ENCODE results near the gene DDIAS. TPM values are rescaled to one million over a fixed set of nuclear protein-coding genes. Genes with fewer than 3 reads are reported as not detected.

The DDIAS gene
- total and polyA plus RNA-seq, 7 experiments from 2014 or later, result 0.25 to 12.7 (median 1.1) TPM

DNA sequence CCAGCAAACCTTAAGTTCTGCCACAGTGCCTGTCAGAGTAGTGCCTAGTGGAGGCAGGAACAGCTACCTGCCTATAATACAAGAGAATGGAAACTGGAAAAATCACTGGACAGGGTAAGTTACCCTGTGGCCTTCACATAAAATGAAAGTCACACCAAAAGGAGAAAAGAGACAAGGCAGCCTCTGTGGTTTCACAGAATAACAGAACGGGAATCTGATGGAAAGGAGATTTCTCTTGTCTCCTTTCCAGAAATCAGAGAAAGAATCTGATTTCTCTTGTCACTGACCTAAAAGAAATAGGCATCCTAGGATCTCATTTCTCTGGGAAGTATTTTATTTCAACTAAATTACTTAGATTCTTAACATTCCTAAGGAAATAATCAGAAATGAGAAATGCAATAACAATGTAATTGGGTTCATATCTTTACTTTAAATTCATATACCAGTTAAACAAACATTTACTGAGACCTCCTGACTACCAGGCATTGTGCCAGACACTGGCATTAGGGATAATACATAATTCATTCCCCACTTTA, 42.9 kb upstream of the DDIAS start:
- H3K27ac Mint-ChIP-seq, result no peak overlapping the region
- no peak overlapping the region for H3K4me3 ChIP-seq (ENCODE audit: low read length)
- no peak for DNase-seq
- H3K4me1 Mint-ChIP-seq, result peaks cover 0 to 7% (median 4%) of the 10 kb centered on the region in 7 donors
- no peak for ATAC-seq
- no peaks in the 10 kb centered on the region for H3K36me3 ChIP-seq (ENCODE audit: control insufficient read depth in 2 of 3, insufficient read depth in 3 of 3, low read length in 3 of 3)
- H3K4me1 ChIP-seq (ENCODE audit: control insufficient read depth in 2 of 2, insufficient read depth in 2 of 2, low read length in 2 of 2), result no peaks in the 10 kb centered on the region
- POLR2A ChIA-PET, result interaction anchor here (0.6 kb wide), 1 partner anchor 299 kb away, joined by 3 read pairs; no protein-coding TSS in a partner anchor
- no peaks in the 10 kb centered on the region for H3K9me3 Mint-ChIP-seq
- no peak overlapping the region for H3K4me3 Mint-ChIP-seq
- H3K36me3 Mint-ChIP-seq, result peaks cover 0 to 17% (median 5%) of the 10 kb centered on the region in 5 donors
- H3K27ac ChIP-seq (ENCODE audit: low read depth, low read length), result no peak overlapping the region
- H3K27me3 ChIP-seq (ENCODE audit: control insufficient read depth in 2 of 2, insufficient read depth in 2 of 2, low read length in 2 of 2), result no peaks in the 10 kb centered on the region
- H3K27me3 Mint-ChIP-seq, result peaks cover 0 to 4% (median 0%) of the 10 kb centered on the region in 5 donors
- CTCF ChIA-PET, result interaction anchor here (1.7 to 2.8 kb wide), 2 partner anchors 9 to 140 kb away, joined by 6 to 13 read pairs; no protein-coding TSS in a partner anchor
- intact Hi-C loops (cut with micrococcal nuclease), result no loop called here
- H3K9me3 ChIP-seq (ENCODE audit: control insufficient read depth in 2 of 3, low read length in 3 of 3), result no peaks in the 10 kb centered on the region

DNA sequence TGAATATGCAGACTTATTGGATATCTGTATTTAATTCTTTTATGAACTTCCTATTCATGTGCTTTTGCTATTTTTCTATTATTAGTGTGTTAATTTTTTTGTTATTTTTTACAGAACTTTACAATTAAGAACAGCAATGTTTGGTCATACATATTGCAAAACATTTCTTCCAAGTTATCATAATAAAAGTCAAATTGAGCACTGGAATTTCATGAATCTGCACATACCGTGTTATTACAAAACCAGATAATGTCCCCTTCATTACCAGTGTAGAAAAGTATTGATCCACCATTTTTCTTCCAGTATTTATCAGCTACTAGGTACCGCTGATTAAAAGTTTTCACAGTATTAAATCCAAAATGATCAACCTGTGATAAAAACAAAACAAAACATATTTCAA, 41.8 kb upstream of the DDIAS start:
- intact Hi-C loops (cut with micrococcal nuclease), result no loop called here
- Mint-ChIP-seq H3K9me3 (no peaks in the 10 kb centered on the region), H3K27ac (no peak overlapping the region), H3K4me3 (no peak overlapping the region), H3K36me3 (peaks cover 0 to 17% (median 5%) of the 10 kb centered on the region in 5 donors), H3K4me1 (peaks cover 0 to 2% (median 0%) of the 10 kb centered on the region in 7 donors), H3K27me3 (peaks cover 0 to 4% (median 0%) of the 10 kb centered on the region in 5 donors)
- Histone ChIP-seq H3K4me1 (ENCODE audit: control insufficient read depth in 2 of 2, insufficient read depth in 2 of 2, low read length in 2 of 2) (no peaks in the 10 kb centered on the region), H3K4me3 (ENCODE audit: low read length) (no peak overlapping the region), H3K27ac (ENCODE audit: low read depth, low read length) (no peak overlapping the region), H3K36me3 (ENCODE audit: control insufficient read depth in 2 of 3, insufficient read depth in 3 of 3, low read length in 3 of 3) (no peaks in the 10 kb centered on the region), H3K27me3 (ENCODE audit: control insufficient read depth in 2 of 2, insufficient read depth in 2 of 2, low read length in 2 of 2) (no peaks in the 10 kb centered on the region), H3K9me3 (ENCODE audit: control insufficient read depth in 2 of 3, low read length in 3 of 3) (no peaks in the 10 kb centered on the region)
- CTCF ChIA-PET, result interaction anchor here (1.7 to 2.8 kb wide), 2 partner anchors 8 to 142 kb away, joined by 6 to 13 read pairs; no protein-coding TSS in a partner anchor
- POLR2A ChIA-PET, result no interaction called here
- DNase-seq (no peak), ATAC-seq (no peak)

DNA sequence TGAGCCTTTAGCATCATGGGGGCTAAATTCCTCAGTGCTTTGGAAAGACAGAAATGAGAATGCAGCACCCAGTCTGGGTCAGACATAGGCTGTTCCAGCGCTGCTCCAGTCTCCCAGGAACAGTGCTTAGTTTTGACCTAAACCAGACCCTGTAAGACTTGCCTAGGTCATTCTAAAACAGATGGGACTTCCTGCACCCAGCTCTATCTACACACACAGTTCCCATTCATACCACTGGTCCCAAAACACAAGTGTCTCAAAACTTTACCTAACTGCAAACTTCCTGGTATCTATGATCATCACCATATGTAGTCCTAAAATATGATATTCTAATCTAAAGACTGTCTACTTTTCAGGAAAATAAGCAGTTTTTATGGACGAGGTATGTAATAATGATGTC, 39.2 kb upstream of the DDIAS start:
- peaks cover 0 to 4% (median 0%) of the 10 kb centered on the region in 5 donors for H3K27me3 Mint-ChIP-seq
- POLR2A ChIA-PET, result interaction anchor here (1.1 kb wide), 1 partner anchor 294 kb away, joined by 4 read pairs; no protein-coding TSS in a partner anchor
- CTCF ChIA-PET, result interaction anchor here (1.0 to 1.5 kb wide), 4 partner anchors 9 to 145 kb away, joined by 3 to 7 read pairs (median 4); no protein-coding TSS in a partner anchor

DNA sequence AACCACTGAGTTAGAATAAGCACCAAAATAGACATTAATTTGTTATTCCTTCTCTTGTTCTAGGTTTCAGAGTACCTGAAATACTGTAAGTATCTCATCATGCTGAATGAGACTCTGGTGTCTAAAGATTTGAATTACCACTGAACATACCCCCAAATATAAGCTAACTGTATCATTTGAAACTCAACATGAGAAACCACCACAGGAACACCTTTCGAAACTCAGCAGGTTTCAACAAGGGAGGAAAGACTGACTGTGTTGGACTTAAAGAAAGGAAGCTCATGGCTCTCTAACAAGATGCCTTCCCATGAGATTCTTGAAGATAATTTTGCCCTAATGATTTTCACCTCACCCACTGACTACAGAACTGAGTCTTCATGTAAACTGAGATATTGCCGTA, 38.3 kb upstream of the DDIAS start:
- Mint-ChIP-seq H3K27me3 (peaks cover 0 to 7% (median 0%) of the 10 kb centered on the region in 5 donors), H3K36me3 (peaks cover 0 to 4% (median 0%) of the 10 kb centered on the region in 5 donors), H3K4me1 (peaks cover 0 to 7% (median 6%) of the 10 kb centered on the region in 7 donors), H3K4me3 (no peak overlapping the region), H3K9me3 (no peaks in the 10 kb centered on the region), H3K27ac (no peak overlapping the region)
- H3K9me3 ChIP-seq (ENCODE audit: control insufficient read depth in 2 of 3, low read length in 3 of 3), result no peaks in the 10 kb centered on the region
- H3K27me3 ChIP-seq (ENCODE audit: control insufficient read depth in 2 of 2, insufficient read depth in 2 of 2, low read length in 2 of 2), result no peaks in the 10 kb centered on the region
- no peak overlapping the region for H3K4me3 ChIP-seq (ENCODE audit: low read length)
- ATAC-seq (no peak), DNase-seq (no peak)
- ChIA-PET CTCF (interaction anchor here (0.5 to 1.5 kb wide), 6 partner anchors 10 to 227 kb away, joined by 3 to 7 read pairs (median 4); no protein-coding TSS in a partner anchor), POLR2A (interaction anchor here (1.1 kb wide), 1 partner anchor 293 kb away, joined by 4 read pairs; no protein-coding TSS in a partner anchor)
- intact Hi-C loops (cut with micrococcal nuclease), result no loop called here
- no peak overlapping the region for H3K27ac ChIP-seq (ENCODE audit: low read depth, low read length)
- H3K4me1 ChIP-seq (ENCODE audit: control insufficient read depth in 2 of 2, insufficient read depth in 2 of 2, low read length in 2 of 2), result peaks cover 0 to 4% of the 10 kb centered on the region in 2 donors
- no peaks in the 10 kb centered on the region for H3K36me3 ChIP-seq (ENCODE audit: control insufficient read depth in 2 of 3, insufficient read depth in 3 of 3, low read length in 3 of 3)

More for the DNA sequence above, 39.2 kb upstream of the DDIAS start:
- Mint-ChIP-seq H3K9me3 (no peaks in the 10 kb centered on the region), H3K36me3 (peaks cover 0 to 11% (median 0%) of the 10 kb centered on the region in 5 donors), H3K27ac (no peak overlapping the region), H3K4me3 (no peak overlapping the region), H3K4me1 (peaks cover 0 to 2% (median 2%) of the 10 kb centered on the region in 7 donors)
- Histone ChIP-seq H3K4me3 (ENCODE audit: low read length) (no peak overlapping the region), H3K9me3 (ENCODE audit: control insufficient read depth in 2 of 3, low read length in 3 of 3) (no peaks in the 10 kb centered on the region), H3K27ac (ENCODE audit: low read depth, low read length) (no peak overlapping the region), H3K4me1 (ENCODE audit: control insufficient read depth in 2 of 2, insufficient read depth in 2 of 2, low read length in 2 of 2) (peaks cover 0 to under 1% of the 10 kb centered on the region in 2 donors), H3K27me3 (ENCODE audit: control insufficient read depth in 2 of 2, insufficient read depth in 2 of 2, low read length in 2 of 2) (no peaks in the 10 kb centered on the region), H3K36me3 (ENCODE audit: control insufficient read depth in 2 of 3, insufficient read depth in 3 of 3, low read length in 3 of 3) (no peaks in the 10 kb centered on the region)
- intact Hi-C loops (cut with micrococcal nuclease), result no loop called here
- ATAC-seq, result no peak
- DNase-seq, result no peak

DNA sequence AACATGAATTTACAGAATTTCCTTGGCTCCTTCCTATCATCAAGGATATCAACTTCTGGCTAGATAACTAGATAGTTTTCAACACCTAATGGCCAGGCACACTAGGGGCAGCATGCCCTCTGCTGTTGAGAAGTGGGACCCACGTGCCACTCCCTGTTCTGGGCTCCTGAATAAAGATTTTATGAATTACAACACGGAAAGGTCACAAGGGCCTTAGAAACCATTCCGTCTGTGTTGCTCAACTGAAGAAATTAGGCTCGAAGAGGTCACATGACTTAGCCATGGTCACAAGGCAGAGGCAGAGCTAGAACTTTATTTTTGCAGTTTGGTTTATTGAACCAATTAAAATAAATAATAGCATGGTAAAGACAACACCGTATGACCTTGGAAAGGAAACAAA, 37.3 kb upstream of the DDIAS start:
- Mint-ChIP-seq H3K4me1 (peaks cover 0 to 7% (median 6%) of the 10 kb centered on the region in 7 donors), H3K9me3 (no peaks in the 10 kb centered on the region), H3K4me3 (no peak overlapping the region), H3K36me3 (no peaks in the 10 kb centered on the region), H3K27ac (no peak overlapping the region), H3K27me3 (peaks cover 0 to 7% (median 0%) of the 10 kb centered on the region in 5 donors)
- H3K4me1 ChIP-seq (ENCODE audit: control insufficient read depth in 2 of 2, insufficient read depth in 2 of 2, low read length in 2 of 2), result peaks cover 0 to 4% of the 10 kb centered on the region in 2 donors
- no peaks in the 10 kb centered on the region for H3K36me3 ChIP-seq (ENCODE audit: control insufficient read depth in 2 of 3, insufficient read depth in 3 of 3, low read length in 3 of 3)
- CTCF ChIA-PET, result interaction anchor here (1.0 to 1.6 kb wide), 2 partner anchors 133 to 144 kb away, joined by 3 to 4 read pairs; no protein-coding TSS in a partner anchor
- DNase-seq (peak in 6 of 9 donors; percentile 15 to 48 (median 36)), ATAC-seq (peak; percentile 83)
- no peak overlapping the region for H3K4me3 ChIP-seq (ENCODE audit: low read length)
- no peaks in the 10 kb centered on the region for H3K9me3 ChIP-seq (ENCODE audit: control insufficient read depth in 2 of 3, low read length in 3 of 3)
- POLR2A ChIA-PET, result no interaction called here
- H3K27ac ChIP-seq (ENCODE audit: low read depth, low read length), result no peak overlapping the region
- no peaks in the 10 kb centered on the region for H3K27me3 ChIP-seq (ENCODE audit: control insufficient read depth in 2 of 2, insufficient read depth in 2 of 2, low read length in 2 of 2)
- intact Hi-C loops (cut with micrococcal nuclease), result loop anchor here (1.0 kb wide), 4 partner anchors 89 to 182 kb away; partner anchors contain the start of gene FAM181B (in 1 of the 2)

DNA sequence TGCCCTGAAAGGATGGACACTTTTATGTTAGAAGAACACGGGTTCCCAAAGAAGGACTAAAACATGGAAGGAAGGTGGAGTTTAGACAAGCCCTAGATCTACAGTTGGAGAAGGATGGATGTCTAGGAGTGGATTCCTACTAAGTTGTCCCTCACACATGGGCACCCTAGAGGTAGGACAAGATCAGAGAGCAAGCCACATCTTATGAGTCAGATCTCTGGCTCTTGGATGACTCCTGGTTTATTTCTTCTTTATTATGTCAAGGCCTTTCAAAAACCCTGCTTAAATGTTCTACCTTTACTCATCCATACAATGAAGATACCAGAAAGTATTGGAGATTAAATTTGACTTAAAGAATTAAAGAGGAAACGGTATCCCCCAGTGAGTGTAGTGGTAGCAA, 35.7 kb upstream of the DDIAS start:
- H3K4me3 Mint-ChIP-seq, result no peak overlapping the region
- no peak for DNase-seq
- POLR2A ChIA-PET, result interaction anchor here (0.7 kb wide), 1 partner anchor 35 kb away, joined by 5 read pairs; the partner anchor contains the start of gene PRCP
- ATAC-seq, result no peak
- Histone ChIP-seq H3K4me1 (ENCODE audit: control insufficient read depth in 2 of 2, insufficient read depth in 2 of 2, low read length in 2 of 2) (peaks cover 0 to 4% of the 10 kb centered on the region in 2 donors), H3K27me3 (ENCODE audit: control insufficient read depth in 2 of 2, insufficient read depth in 2 of 2, low read length in 2 of 2) (no peaks in the 10 kb centered on the region), H3K36me3 (ENCODE audit: control insufficient read depth in 2 of 3, insufficient read depth in 3 of 3, low read length in 3 of 3) (no peaks in the 10 kb centered on the region), H3K4me3 (ENCODE audit: low read length) (no peak overlapping the region), H3K9me3 (ENCODE audit: control insufficient read depth in 2 of 3, low read length in 3 of 3) (no peaks in the 10 kb centered on the region), H3K27ac (ENCODE audit: low read depth, low read length) (no peak overlapping the region)
- no peak overlapping the region for H3K27ac Mint-ChIP-seq
- no peaks in the 10 kb centered on the region for H3K36me3 Mint-ChIP-seq
- no peaks in the 10 kb centered on the region for H3K9me3 Mint-ChIP-seq
- H3K4me1 Mint-ChIP-seq, result peaks cover 0 to 11% (median 6%) of the 10 kb centered on the region in 7 donors
- peaks cover 0 to 7% (median 0%) of the 10 kb centered on the region in 5 donors for H3K27me3 Mint-ChIP-seq
- intact Hi-C loops (cut with micrococcal nuclease), result loop anchor here in 1 of 2 donors (2.0 kb wide), 1 partner anchor 21 kb away; no protein-coding TSS in a partner anchor
- CTCF ChIA-PET, result interaction anchor here (0.6 to 4.4 kb wide), 8 partner anchors 14 to 950 kb away, joined by 3 to 36 read pairs (median 6); no protein-coding TSS in a partner anchor
